H1 (cell line): Measurements from ENCODE around the gene CEP97. TPM values are rescaled to one million over a fixed set of nuclear protein-coding genes. Genes with fewer than 3 reads are reported as not detected.

Experiments
- ATF2 ChIP-seq: IDR thresholded peaks from 2 replicates; pipeline ENCODE4 v1.6.1; 2012; ENCODE audit warnings: low read length, inconsistent platforms
- EP300 ChIP-seq, 2 experiments: IDR thresholded peaks; 1 replicate in 1 of 2; 2 replicates in 1 of 2; pipeline ENCODE4 v1.6.1; 2011 to 2012; ENCODE audit warnings: low read depth in 2 of 2, low read length in 2 of 2, mild to moderate bottlenecking in 2 of 2, borderline replicate concordance in 1 of 2, inconsistent platforms in 1 of 2, moderate library complexity in 1 of 2
- FOSL1 ChIP-seq: IDR thresholded peaks from 2 replicates; pipeline ENCODE4 v1.6.1; 2011; ENCODE audit warnings: mild to moderate bottlenecking, low read depth, low read length, moderate library complexity; ENCODE audit not compliant: insufficient read depth
- SAP30 ChIP-seq: fragments of 300-600 bp; sonication (generic); IDR thresholded peaks from 2 replicates; pipeline ENCODE4 v1.7.1; 2012; ENCODE audit warnings: low read length, moderate library complexity, mild to moderate bottlenecking, inconsistent platforms; ENCODE audit not compliant: insufficient read depth, insufficient replicate concordance
- SIN3A ChIP-seq, 2 experiments: IDR thresholded peaks in 1 of 2; conservative IDR thresholded peaks in 1 of 2; 2 replicates each; pipeline ENCODE4 v1.6.1; 2011 to 2012; ENCODE audit warnings: low read length in 2 of 2, improper control_type of control experiment in 1 of 2, low read depth in 1 of 2, mild to moderate bottlenecking in 1 of 2
- TAF7 ChIP-seq: optimal IDR thresholded peaks from 2 replicates; pipeline ENCODE3; 2011; ENCODE audit warnings: low read depth, mild to moderate bottlenecking, inconsistent platforms, low read length, moderate library complexity, borderline replicate concordance
- polyA plus RNA-seq, 7 experiments: library from polyadenylated mRNA; depleted of rRNA in 3 of 7; stranded (reverse) in 5 of 7; unstranded in 2 of 7; fragments of >200 nt in 5 of 7; fragments of 200-250 nt in 2 of 7; gene quantifications; 1 replicate in 5 of 7; 2 replicates in 1 of 7; 4 replicates in 1 of 7; pipeline versions ENCODE4 v1.2.1 to v1.2.3, GENCODE V29; 2011 to 2013; ENCODE audit warnings: missing spikeins in 2 of 7, mixed read lengths in 2 of 7
- total RNA-seq: library from RNA; stranded (reverse); fragmentation: NEBNext Ultra II Directional; extraction: Animal tissue kit (Norgen Biotek cat#: 25700); gene quantifications from 2 replicates; pipeline ENCODE4 v1.2.1, GENCODE V29; 2021

The CEP97 gene
- total and polyA plus RNA-seq, 2 of the 8 experiments (the other 6 are each of a cell fraction or from before 2014, with no cell fraction given), result 1.6 to 13.2 TPM

GRCh38 chr3:101680466-101680865 lies 43.9 kb upstream of the CEP97 start (continued):
- TF ChIP-seq ATF2 (peak; percentile 41; the same call in 1 of the 2 replicates), EP300 (IDR thresholded peaks at IDR 0.05; ENCODE audit: borderline replicate concordance in 1 of 2, low read depth in 2 of 2, low read length in 2 of 2) (no peak), SIN3A (conservative IDR thresholded peaks at IDR 0.05 in 1 of 2, IDR thresholded peaks at IDR 0.05 in 1 of 2; ENCODE audit: low read depth in 1 of 2, low read length in 2 of 2) (no peak), FOSL1 (no peak), TAF7 (no peak), SAP30 (no peak)
